Activated T-helper 1 cell treated with anti-CD3 and anti-CD28 coated beads, Interleukin-12 subunit alpha, Interleukin-12 subunit beta, Interleukin-2, Interleukin-4 antibody, amounts not matched to agents 30 ng/mL and 10 ng/mL and 1 ng/mL, durations not matched to agents 14 hours and 24 hours and 36 hours (primary cell): Measurements from ENCODE around the gene NOS1AP. TPM values are rescaled to one million over a fixed set of nuclear protein-coding genes. Genes with fewer than 3 reads are reported as not detected.

ENCODE experiments used
- DNase-seq: peaks from one replicate; pipeline ENCODE4 v3.0.0; 2021; ENCODE audit warnings: low spot score
- H3K27ac Mint-ChIP-seq: one replicate; pipeline ENCODE4 v1.8.0; 2021; ENCODE audit warnings: mild to moderate bottlenecking, mixed read lengths
- H3K27me3 Mint-ChIP-seq: one replicate; pipeline ENCODE4 v1.8.0; 2022; ENCODE audit warnings: mild to moderate bottlenecking, moderate library complexity, mixed read lengths; ENCODE audit not compliant: insufficient read depth
- H3K36me3 Mint-ChIP-seq: one replicate; pipeline ENCODE4 v1.8.0; 2021; ENCODE audit warnings: low read depth, mixed read lengths
- H3K4me1 Mint-ChIP-seq: one replicate; pipeline ENCODE4 v1.8.0; 2021; ENCODE audit warnings: low read depth, mixed read lengths
- H3K4me3 Mint-ChIP-seq: one replicate; pipeline ENCODE4 v1.8.0; 2021; ENCODE audit warnings: mild to moderate bottlenecking, moderate library complexity, mixed read lengths
- H3K9me3 Mint-ChIP-seq: one replicate; pipeline ENCODE4 v1.8.0; 2021; ENCODE audit warnings: mixed read lengths
- intact Hi-C: fragments of 100-400 bp; cut with micrococcal nuclease; formaldehyde crosslinking; loops from one replicate; pipeline ENCODE4 v1.15.1; 2024
- total RNA-seq: library from RNA; stranded (reverse); gene quantifications from 2 replicates; pipeline ENCODE4 v1.2.3, GENCODE V29; 2022

The NOS1AP gene
- total RNA-seq, 1 donor from 2014 or later: 0.10 TPM

DNA sequence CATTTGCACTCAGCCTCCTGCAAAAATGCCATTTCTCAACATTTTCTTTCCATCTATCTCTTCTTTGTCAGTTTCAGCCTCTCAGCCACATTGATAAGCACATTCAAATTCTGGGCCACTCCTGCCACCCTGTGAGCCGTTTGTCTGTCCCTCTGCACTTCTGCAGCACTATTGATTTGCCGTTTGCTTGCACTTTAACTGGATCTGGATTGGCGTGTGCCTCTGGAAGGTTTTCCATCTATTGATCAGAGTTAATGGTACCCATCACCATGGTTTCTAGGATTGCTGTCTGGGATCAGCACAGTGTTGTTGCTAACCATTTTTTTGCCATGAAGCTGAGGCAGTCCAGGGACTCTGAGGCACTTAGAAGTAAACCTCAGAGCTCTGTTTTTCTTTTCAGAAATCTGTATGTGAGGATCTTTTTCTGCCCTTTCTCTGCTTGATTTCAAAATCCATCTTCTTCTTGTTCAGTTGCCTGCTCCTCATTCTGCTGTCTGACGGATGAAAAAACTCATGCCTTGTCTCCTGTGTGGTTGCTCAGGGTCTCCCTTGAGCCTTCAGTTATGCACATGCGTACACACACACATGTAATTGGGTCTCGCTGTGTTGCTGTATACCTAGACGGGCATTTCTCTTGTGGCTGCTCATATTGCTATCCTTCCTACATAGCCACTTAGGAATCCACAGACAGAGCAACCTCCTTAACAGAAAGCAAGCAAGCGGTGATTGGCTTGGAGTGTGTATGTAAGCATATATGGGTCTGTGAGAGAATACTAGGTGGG is 67.9 kb downstream of the NOS1AP start:
- Mint-ChIP-seq H3K9me3 (no peaks in the 10 kb centered on the region), H3K27me3 (peaks cover 14% of the 10 kb centered on the region), H3K4me1 (no peaks in the 10 kb centered on the region), H3K36me3 (no peaks in the 10 kb centered on the region), H3K4me3 (no peak overlapping the region), H3K27ac (no peak overlapping the region)
- DNase-seq: no peak
- intact Hi-C loops: no loop called here

DNA sequence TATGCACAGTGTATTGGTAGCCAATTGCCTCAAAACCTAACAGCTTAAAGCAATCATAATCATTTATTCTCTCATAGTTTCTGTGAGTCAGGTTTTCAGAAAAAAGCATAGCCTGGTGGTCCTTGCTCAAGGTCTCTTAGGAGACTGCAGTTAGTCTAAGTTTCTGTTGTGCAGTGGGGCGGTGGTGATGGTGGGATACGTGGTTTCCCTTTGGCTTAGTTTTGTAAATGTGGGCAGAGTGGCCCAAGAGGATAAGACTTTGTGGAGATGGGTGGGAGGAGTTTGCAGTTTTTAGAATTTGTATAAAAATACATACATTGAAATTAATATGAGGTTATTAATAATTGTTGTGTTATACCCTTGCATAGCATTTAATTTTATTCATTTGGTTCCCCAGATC is 68.6 kb downstream of the NOS1AP start:
- Mint-ChIP-seq H3K4me1 (no peaks in the 10 kb centered on the region), H3K9me3 (no peaks in the 10 kb centered on the region), H3K4me3 (no peak overlapping the region), H3K27ac (no peak overlapping the region), H3K36me3 (no peaks in the 10 kb centered on the region), H3K27me3 (peaks cover 12% of the 10 kb centered on the region)
- no peak for DNase-seq
- intact Hi-C loops: no loop called here

DNA sequence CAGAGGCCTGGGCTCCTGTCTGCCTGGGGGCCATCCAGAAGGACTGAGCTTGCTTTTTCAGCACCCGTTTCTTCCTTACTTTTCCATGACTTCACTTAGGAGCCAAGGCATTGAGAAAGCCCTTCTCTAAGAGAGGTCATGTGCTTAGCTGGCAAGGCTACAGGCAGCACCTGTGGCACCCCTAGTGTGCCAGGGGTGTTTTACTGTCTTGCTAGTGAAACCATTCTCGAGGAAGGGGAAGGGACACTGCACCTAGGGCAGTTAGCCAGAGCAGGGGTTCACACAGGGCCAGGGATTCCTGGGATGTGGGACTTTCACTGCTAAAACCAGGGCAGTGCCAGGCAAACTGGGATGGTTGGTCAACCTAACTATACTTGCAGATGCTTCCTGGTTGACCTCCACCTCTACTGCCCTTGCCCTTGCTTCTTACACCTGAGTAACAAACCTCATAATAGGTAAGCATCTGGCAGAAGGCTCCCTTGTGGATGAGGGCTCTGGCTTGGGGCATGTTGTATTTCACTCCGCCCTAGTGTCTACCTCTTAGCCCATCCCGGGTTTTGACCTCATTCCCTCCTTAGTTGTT is 69.2 kb downstream of the NOS1AP start:
- Mint-ChIP-seq H3K27ac (no peak overlapping the region), H3K4me1 (no peaks in the 10 kb centered on the region), H3K36me3 (no peaks in the 10 kb centered on the region), H3K27me3 (peaks cover 13% of the 10 kb centered on the region), H3K9me3 (no peaks in the 10 kb centered on the region), H3K4me3 (no peak overlapping the region)
- intact Hi-C loops: no loop called here
- DNase-seq: no peak

DNA sequence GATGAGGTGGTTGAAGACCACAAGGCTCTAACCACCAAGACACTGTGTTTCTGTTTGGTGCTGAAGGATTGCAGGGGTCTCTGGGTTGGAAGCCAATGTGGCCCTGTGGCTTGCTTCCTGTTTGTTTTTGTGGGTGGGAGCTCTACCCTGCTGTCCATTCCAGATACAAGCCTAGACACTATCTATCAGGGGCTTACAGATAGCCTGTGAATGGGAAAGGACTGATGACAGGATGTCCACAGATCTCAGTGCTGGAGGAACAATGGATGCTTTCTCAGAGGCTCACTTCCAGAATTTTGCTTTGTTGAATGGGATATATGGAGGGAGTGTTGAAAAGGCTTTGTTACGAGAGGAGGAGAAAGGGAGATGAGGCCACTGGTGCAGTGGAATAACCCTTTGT is 69.7 kb downstream of the NOS1AP start:
- H3K4me1 Mint-ChIP-seq: no peaks in the 10 kb centered on the region
- H3K4me3 Mint-ChIP-seq: no peak overlapping the region
- H3K9me3 Mint-ChIP-seq: no peaks in the 10 kb centered on the region
- peaks cover 13% of the 10 kb centered on the region for H3K27me3 Mint-ChIP-seq
- no peaks in the 10 kb centered on the region for H3K36me3 Mint-ChIP-seq
- H3K27ac Mint-ChIP-seq: no peak overlapping the region
- DNase-seq: no peak
- intact Hi-C loops: no loop called here

DNA sequence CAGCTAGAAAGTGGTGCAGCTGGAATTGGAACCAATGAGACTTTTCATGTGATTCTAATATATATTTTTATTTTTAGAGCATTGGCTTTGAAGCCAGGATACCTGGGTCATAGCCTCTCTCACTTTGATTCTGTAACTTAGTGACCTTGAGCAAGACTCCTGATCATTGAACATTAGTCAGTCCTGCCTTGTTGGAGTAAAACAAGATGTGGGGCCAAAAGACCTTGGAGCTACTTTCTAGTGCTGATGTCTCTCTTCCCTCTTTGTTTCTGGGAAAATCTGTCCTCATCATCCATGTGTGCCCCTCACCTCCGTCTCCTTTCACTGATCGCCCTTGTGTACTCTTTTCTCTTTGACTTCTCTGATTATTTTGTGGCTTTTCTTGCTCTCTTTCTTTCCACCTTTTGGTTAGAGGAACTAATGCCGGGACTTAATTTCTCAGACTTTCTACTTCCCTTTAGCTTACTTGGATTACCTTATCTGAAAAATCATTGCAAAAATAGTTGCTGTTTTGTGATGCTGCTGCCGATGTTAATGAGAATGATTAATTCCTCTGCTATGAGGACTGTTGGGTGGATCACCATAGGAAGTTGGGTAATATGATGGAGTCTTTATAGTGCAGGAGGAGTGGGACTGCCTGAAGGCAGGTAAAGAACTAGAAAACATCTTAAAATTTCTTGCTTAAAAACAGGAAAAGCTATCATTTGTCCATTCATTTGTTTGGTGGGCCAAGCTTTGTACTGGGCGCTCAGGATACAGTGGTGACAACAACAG is 72.0 kb downstream of the NOS1AP start:
- DNase-seq: no peak
- H3K9me3 Mint-ChIP-seq: no peaks in the 10 kb centered on the region
- H3K27me3 Mint-ChIP-seq: peaks cover 10% of the 10 kb centered on the region
- no peaks in the 10 kb centered on the region for H3K36me3 Mint-ChIP-seq
- intact Hi-C loops: no loop called here
- H3K4me3 Mint-ChIP-seq: no peak overlapping the region
- H3K4me1 Mint-ChIP-seq: no peaks in the 10 kb centered on the region
- H3K27ac Mint-ChIP-seq: no peak overlapping the region

DNA sequence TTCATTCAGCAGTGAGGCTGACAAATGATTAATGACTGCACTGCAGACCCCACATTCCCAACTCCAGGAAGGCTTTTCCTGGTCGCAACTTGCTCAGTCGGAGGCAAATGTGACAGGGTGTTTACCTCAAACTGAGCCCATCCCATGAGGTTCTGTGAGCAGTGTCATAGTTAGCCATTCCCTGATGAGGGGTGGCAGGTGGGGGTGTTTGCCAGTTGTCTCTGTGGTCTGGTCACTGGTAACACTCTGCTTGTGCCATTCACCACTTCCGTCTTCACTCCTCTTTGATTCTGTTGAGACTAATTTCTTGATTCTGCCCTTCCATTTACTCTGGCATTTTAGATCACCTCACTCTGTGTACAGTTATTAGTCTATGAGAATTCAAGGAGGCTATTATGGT is 73.5 kb downstream of the NOS1AP start:
- no peaks in the 10 kb centered on the region for H3K9me3 Mint-ChIP-seq
- DNase-seq: no peak
- intact Hi-C loops: no loop called here
- H3K27ac Mint-ChIP-seq: no peak overlapping the region
- H3K4me1 Mint-ChIP-seq: no peaks in the 10 kb centered on the region
- no peaks in the 10 kb centered on the region for H3K36me3 Mint-ChIP-seq
- H3K27me3 Mint-ChIP-seq: peaks cover 10% of the 10 kb centered on the region
- H3K4me3 Mint-ChIP-seq: no peak overlapping the region

DNA sequence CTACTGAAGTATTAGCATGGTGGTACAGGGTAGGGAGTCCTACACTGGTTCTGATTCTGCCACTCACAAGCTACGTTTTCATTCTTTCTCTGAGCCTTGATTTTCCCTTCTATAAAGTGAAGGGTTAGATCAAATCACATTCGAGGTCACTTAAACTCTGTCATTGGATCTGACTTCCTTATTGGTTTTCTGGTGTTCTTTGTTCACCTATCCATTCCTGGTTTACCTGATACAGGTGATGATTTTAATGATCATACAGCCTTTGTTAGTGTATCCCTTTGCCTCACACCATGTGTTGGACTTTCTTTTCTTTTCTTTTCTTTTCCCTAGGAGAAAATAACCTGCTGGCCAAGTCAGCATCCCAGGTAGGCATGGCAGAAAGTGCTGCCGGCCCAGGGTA is 74.8 kb downstream of the NOS1AP start:
- H3K36me3 Mint-ChIP-seq: no peaks in the 10 kb centered on the region
- H3K9me3 Mint-ChIP-seq: no peaks in the 10 kb centered on the region
- H3K4me3 Mint-ChIP-seq: no peak overlapping the region
- DNase-seq: no peak
- H3K27me3 Mint-ChIP-seq: peaks cover 11% of the 10 kb centered on the region
- H3K4me1 Mint-ChIP-seq: no peaks in the 10 kb centered on the region
- no peak overlapping the region for H3K27ac Mint-ChIP-seq
- intact Hi-C loops: no loop called here

DNA sequence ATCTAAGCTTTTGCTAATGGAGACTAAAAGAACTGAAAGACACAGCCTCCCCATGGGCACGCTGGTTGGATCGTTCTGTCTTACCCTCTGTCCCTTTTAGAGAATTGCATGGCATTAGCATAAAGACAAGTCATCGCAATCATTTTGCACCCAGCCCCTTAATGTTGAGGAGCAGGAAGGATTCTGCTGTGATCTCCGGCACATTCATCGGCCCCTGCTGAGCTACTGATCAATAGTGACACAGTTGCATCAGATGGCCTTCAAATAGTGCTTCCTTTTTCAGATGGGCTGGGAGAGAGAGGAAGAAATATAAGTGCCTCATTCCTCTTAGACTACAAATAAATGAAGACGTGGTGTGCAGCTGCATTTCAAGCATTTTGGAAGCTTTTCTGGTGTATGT is 75.4 kb downstream of the NOS1AP start:
- intact Hi-C loops: no loop called here
- no peaks in the 10 kb centered on the region for H3K9me3 Mint-ChIP-seq
- H3K27me3 Mint-ChIP-seq: peaks cover 11% of the 10 kb centered on the region
- H3K27ac Mint-ChIP-seq: no peak overlapping the region
- H3K4me3 Mint-ChIP-seq: no peak overlapping the region
- no peak for DNase-seq
- H3K4me1 Mint-ChIP-seq: no peaks in the 10 kb centered on the region
- no peaks in the 10 kb centered on the region for H3K36me3 Mint-ChIP-seq

DNA sequence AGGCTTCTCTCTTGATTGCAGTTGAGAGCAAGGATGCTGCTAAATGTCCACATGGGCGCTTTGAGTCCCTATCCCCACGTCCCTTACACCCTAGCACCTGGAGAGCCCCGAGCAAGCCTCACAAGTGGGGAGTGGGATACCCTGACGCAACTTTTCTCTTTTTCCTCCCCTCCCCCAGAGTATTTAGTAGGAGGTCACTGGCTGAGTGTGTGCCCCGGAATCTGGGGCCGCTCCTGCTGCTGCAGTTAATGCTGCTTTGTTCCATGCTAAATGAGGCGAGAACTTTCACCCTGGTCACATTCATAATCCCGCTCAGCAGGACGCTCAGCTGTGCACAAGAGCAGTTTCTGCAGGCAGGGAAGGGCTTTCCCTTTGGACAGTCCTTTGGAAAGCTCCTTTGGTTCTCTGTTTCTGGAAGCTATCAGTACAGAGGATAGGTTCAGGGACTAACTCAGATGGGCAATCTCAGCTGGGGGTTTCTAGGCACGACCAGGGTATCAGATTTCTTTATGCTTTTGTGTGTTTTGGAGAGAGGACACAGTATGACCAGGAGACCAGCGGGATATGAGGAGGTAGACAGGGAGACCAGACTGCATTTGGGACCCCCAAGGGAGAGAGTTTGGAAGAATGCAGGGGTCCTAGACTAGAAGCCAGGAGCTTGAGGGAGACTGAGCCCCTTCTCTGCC is 75.9 kb downstream of the NOS1AP start:
- Mint-ChIP-seq H3K9me3 (no peaks in the 10 kb centered on the region), H3K36me3 (no peaks in the 10 kb centered on the region), H3K4me1 (no peaks in the 10 kb centered on the region), H3K4me3 (no peak overlapping the region), H3K27ac (no peak overlapping the region), H3K27me3 (peaks cover 11% of the 10 kb centered on the region)
- intact Hi-C loops: no loop called here
- DNase-seq: no peak

DNA sequence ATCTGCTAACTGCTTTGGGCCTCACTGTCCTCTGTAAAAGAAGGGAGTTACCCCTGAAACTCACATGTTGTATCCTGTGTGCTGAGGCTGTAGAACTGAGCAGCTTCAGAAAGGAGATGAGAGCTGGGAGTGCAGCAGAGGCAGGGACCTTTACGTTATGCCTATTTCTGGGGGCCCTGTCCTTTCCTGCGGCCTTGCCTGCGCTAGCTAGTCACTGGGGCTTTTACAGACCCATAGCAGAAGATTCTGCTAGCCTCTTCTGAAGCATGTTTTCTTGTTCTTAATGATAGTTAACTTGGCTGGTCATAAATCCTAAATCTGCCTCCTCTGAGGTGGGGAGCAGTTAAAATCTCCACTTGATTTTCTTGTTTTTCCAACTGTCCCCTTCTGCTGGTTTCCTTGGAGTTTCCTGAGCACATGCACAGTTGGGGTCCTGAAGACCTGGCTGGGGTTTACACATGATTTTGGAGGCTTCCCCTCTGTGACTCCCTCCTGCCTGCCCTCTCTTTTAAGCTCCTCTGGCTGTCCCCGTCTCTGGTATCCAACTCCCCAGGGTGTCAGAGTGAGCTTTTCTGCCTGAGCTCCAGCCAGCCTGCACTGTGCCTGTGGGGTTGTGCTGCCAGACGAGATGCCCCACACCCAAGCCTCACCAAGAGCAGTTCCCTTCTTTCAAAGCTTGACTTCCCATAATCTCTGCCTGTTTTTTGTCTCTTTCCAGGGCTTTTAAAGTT is 76.6 kb downstream of the NOS1AP start:
- no peaks in the 10 kb centered on the region for H3K4me1 Mint-ChIP-seq
- intact Hi-C loops: no loop called here
- H3K27ac Mint-ChIP-seq: no peak overlapping the region
- no peak for DNase-seq
- H3K4me3 Mint-ChIP-seq: no peak overlapping the region
- H3K27me3 Mint-ChIP-seq: peaks cover 11% of the 10 kb centered on the region
- no peaks in the 10 kb centered on the region for H3K9me3 Mint-ChIP-seq
- no peaks in the 10 kb centered on the region for H3K36me3 Mint-ChIP-seq

DNA sequence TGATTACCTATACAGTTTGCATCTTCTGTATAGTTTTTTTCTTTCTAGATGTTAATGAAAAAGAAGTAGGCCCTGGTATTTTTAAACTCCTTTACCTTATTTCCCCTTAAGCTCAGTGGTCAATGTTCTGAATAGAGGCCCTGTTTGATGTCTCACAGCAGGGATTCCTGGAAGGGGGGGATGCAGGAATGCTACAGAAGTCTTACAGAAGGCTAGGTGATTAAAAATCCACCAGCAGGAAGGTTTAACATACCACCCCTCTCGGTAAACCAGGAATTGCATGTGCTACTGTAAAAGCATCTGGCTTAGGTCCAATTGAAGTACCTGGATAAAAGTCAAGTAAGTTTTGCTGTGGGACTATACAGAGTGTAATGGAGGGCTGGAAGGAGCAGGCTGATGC is 78.3 kb downstream of the NOS1AP start:
- intact Hi-C loops: no loop called here
- no peak for DNase-seq
- H3K36me3 Mint-ChIP-seq: no peaks in the 10 kb centered on the region
- peaks cover 9% of the 10 kb centered on the region for H3K27me3 Mint-ChIP-seq
- H3K4me1 Mint-ChIP-seq: no peaks in the 10 kb centered on the region
- H3K4me3 Mint-ChIP-seq: no peak overlapping the region
- no peak overlapping the region for H3K27ac Mint-ChIP-seq
- H3K9me3 Mint-ChIP-seq: no peaks in the 10 kb centered on the region

DNA sequence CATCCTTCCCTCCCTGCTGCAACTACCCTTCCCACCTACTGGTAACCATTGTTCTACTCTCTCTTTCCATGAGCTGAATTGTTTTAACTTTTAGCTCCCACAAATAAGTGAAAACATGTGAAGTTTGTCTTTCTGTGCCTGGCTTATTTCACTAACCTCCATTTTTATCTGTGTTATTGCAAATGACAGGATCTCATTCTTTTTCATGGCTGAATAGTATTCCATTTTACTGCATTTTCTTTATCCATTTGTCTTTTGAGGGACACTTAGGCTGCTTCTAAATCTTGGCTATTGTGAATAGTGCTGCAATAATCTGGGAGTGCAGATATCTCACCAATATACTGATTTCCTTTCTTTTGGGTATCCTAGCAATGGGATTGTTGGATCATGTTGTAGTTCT is 80.6 kb downstream of the NOS1AP start:
- Mint-ChIP-seq H3K27me3 (peaks cover 7% of the 10 kb centered on the region), H3K27ac (no peak overlapping the region)
- intact Hi-C loops: no loop called here

More for the DNA sequence above, 80.6 kb downstream of the NOS1AP start:
- Mint-ChIP-seq H3K36me3 (no peaks in the 10 kb centered on the region), H3K9me3 (no peaks in the 10 kb centered on the region), H3K4me1 (no peaks in the 10 kb centered on the region), H3K4me3 (no peak overlapping the region)
- DNase-seq: no peak
